Loucy (cell line): ENCODE results near the gene IGSF21.

Source experiments
- H2AFZ ChIP-seq: fragments of 200-600 bp; sonication (generic); 2 replicates; pipeline ENCODE4 v1.6.0; 2016; ENCODE audit warnings: antibody characterized with exemption, mild to moderate bottlenecking, low read length, moderate library complexity
- H3F3A ChIP-seq: fragments of 200-600 bp; 2 replicates; pipeline ENCODE4 v1.6.0; 2016; ENCODE audit warnings: antibody characterized with exemption, low read depth, mild to moderate bottlenecking
- H3K27me3 ChIP-seq: fragments of 200-600 bp; sonication (generic); 2 replicates; pipeline ENCODE4 v1.6.1; 2014; ENCODE audit warnings: low read length, mild to moderate bottlenecking; ENCODE audit not compliant: insufficient read depth, poor library complexity, severe bottlenecking
- H3K36me3 ChIP-seq: fragments of 200-600 bp; sonication (generic); 2 replicates; pipeline ENCODE4 v1.6.1; 2016; ENCODE audit warnings: low read length; ENCODE audit not compliant: insufficient read depth
- H3K4me1 ChIP-seq: fragments of 200-600 bp; sonication (generic); 2 replicates; pipeline ENCODE4 v1.5.1; 2014; ENCODE audit warnings: low read length, mild to moderate bottlenecking; ENCODE audit not compliant: insufficient read depth, poor library complexity, severe bottlenecking
- H3K4me2 ChIP-seq: fragments of 200-600 bp; sonication (generic); 2 replicates; pipeline ENCODE4 v1.6.0; 2014; ENCODE audit warnings: antibody characterized with exemption, low read length, low read depth, mild to moderate bottlenecking; ENCODE audit not compliant: poor library complexity, severe bottlenecking
- H3K4me3 ChIP-seq: fragments of 200-600 bp; sonication (generic); 2 replicates; pipeline ENCODE4 v1.5.1; 2014; ENCODE audit warnings: low read length, mild to moderate bottlenecking, mixed read lengths; ENCODE audit not compliant: poor library complexity, severe bottlenecking
- H3K79me2 ChIP-seq: fragments of 200-600 bp; sonication (generic); 2 replicates; pipeline ENCODE4 v1.6.1; 2014; ENCODE audit warnings: low read length; ENCODE audit not compliant: insufficient read depth
- H3K9ac ChIP-seq: fragments of 200-600 bp; sonication (generic); 2 replicates; pipeline ENCODE4 v1.6.0; 2014; ENCODE audit warnings: mild to moderate bottlenecking, low read depth, low read length, moderate library complexity; ENCODE audit not compliant: poor library complexity, severe bottlenecking
- H3K9me2 ChIP-seq: fragments of 200-600 bp; sonication (generic); replicated peaks from 2 replicates; pipeline ENCODE4 v1.6.1; 2016; ENCODE audit warnings: low read depth, low read length, mixed read lengths
- H3K9me3 ChIP-seq: fragments of 200-600 bp; sonication (generic); 2 replicates; pipeline ENCODE4 v1.6.1; 2014; ENCODE audit warnings: mild to moderate bottlenecking, antibody characterized with exemption, low read length, low read depth; ENCODE audit not compliant: insufficient read depth
- H4K20me1 ChIP-seq: fragments of 200-600 bp; sonication (generic); 2 replicates; pipeline ENCODE4 v1.6.0; 2014; ENCODE audit warnings: antibody characterized with exemption, low read length, mild to moderate bottlenecking; ENCODE audit not compliant: insufficient read depth, poor library complexity, severe bottlenecking
- CTCF ChIP-seq: fragments of 200-600 bp; sonication (generic); conservative IDR thresholded peaks from 2 replicates; pipeline ENCODE4 v1.5.1; 2014; ENCODE audit warnings: mild to moderate bottlenecking, antibody characterized with exemption, low read length
- EZH2phosphoT487 ChIP-seq: fragments of 200-600 bp; IDR thresholded peaks from 2 replicates; pipeline ENCODE4 v1.6.1; 2018; ENCODE audit warnings: antibody characterized with exemption, mild to moderate bottlenecking, moderate library complexity, borderline replicate concordance

Gene IGSF21

GRCh38 chr1:18119289-18119688 lies 11.7 kb downstream of the IGSF21 start:
- no peak overlapping the region for H3K4me2 ChIP-seq
- no peaks in the 10 kb centered on the region for H3F3A ChIP-seq
- H2AFZ ChIP-seq, result no peak overlapping the region
- no peaks in the 10 kb centered on the region for H3K36me3 ChIP-seq
- H3K4me3 ChIP-seq, result no peak overlapping the region
- no peaks in the 10 kb centered on the region; the same call in 1 of the 2 replicates for H3K9me3 ChIP-seq
- H3K4me1 ChIP-seq, result no peaks in the 10 kb centered on the region
- no peaks in the 10 kb centered on the region for H3K9me2 ChIP-seq
- H3K9ac ChIP-seq, result no peak overlapping the region
- H4K20me1 ChIP-seq, result no peaks in the 10 kb centered on the region
- no peak for TF ChIP-seq EZH2phosphoT487
- no peak for TF ChIP-seq CTCF
- H3K79me2 ChIP-seq, result no peaks in the 10 kb centered on the region
- no peaks in the 10 kb centered on the region for H3K27me3 ChIP-seq

- no peaks in the 10 kb centered on the region for H3K9me2 ChIP-seq
- H3K4me2 ChIP-seq, result no peak overlapping the region
- H3K79me2 ChIP-seq, result no peaks in the 10 kb centered on the region
- H3F3A ChIP-seq, result no peaks in the 10 kb centered on the region
- H3K9ac ChIP-seq, result no peak overlapping the region
- no peak for TF ChIP-seq CTCF
- no peak for TF ChIP-seq EZH2phosphoT487
- no peaks in the 10 kb centered on the region for H3K36me3 ChIP-seq
- no peaks in the 10 kb centered on the region for H4K20me1 ChIP-seq
- H3K27me3 ChIP-seq, result no peaks in the 10 kb centered on the region
- H3K4me1 ChIP-seq, result no peaks in the 10 kb centered on the region
- no peak overlapping the region for H2AFZ ChIP-seq
- no peaks in the 10 kb centered on the region; the same call in 1 of the 2 replicates for H3K9me3 ChIP-seq
- no peak overlapping the region for H3K4me3 ChIP-seq
Observed at GRCh38 chr1:18119771-18120377, 12.3 kb downstream of the IGSF21 start.

GRCh38 chr1:18120638-18121037 lies 13.0 kb downstream of the IGSF21 start:
- no peaks in the 10 kb centered on the region for H4K20me1 ChIP-seq
- H3K4me1 ChIP-seq, result no peaks in the 10 kb centered on the region
- no peaks in the 10 kb centered on the region for H3K79me2 ChIP-seq
- H3K27me3 ChIP-seq, result no peaks in the 10 kb centered on the region
- no peaks in the 10 kb centered on the region for H3K9me2 ChIP-seq
- no peak overlapping the region for H3K4me3 ChIP-seq
- H3K4me2 ChIP-seq, result no peak overlapping the region
- H3K36me3 ChIP-seq, result no peaks in the 10 kb centered on the region
- TF ChIP-seq EZH2phosphoT487, result no peak
- TF ChIP-seq CTCF, result no peak
- no peak overlapping the region for H3K9ac ChIP-seq
- no peaks in the 10 kb centered on the region; the same call in 1 of the 2 replicates for H3K9me3 ChIP-seq
- H3F3A ChIP-seq, result no peaks in the 10 kb centered on the region
- no peak overlapping the region for H2AFZ ChIP-seq
